T follicular helper cell (primary cell): ENCODE measurements around the gene LRRC53.

ENCODE experiments used
- DNase-seq: peaks from one replicate; pipeline ENCODE4 v3.0.0-alpha.2; 2020; ENCODE audit warnings: low read depth
- total RNA-seq, 2 experiments: gene quantifications; one replicate each; lab custom pipeline; 2026; lab: John Stamatoyannopoulos, UW

The LRRC53 gene
- 0 reads per million in 2 experiments for total RNA-seq

GRCh38 chr1:74512170-74512915 is at the start of gene LRRC53:
Gene LRRC53, minus strand, starts transcription at chr1:74512611. Its CDS starts 29,262 bp downstream, at chr1:74483349.
- DNase-seq, result no peak

- DNase-seq, result no peak
These were observed 37.5 kb upstream of the LRRC53 start for GRCh38 chr1:74549932-74550331.

GRCh38 chr1:74548961-74549750 is 36.7 kb upstream of the LRRC53 start:
- DNase-seq, result no peak

- no peak for DNase-seq
These were observed 33.4 kb upstream of the LRRC53 start for GRCh38 chr1:74545821-74546220.

DNA sequence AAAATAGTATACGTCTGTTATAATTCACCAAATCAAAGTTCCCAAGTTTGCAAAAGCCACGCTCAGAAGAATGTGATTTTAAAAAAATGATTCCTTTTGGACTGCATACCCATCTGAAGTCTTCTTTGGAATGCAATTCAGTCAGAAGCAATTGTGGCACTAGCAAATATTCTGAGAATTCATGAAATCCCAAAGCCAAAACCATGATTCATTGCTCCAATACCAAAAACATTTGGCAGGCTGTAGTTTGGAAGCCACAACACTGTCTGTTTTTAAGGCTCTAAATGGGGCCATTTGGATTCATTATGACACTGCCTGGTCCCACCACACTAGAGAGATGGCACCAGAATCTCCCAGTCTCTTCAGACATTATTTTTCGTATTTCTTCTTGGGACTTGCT is 21.8 kb upstream of the LRRC53 start:
- no peak for DNase-seq

DNA sequence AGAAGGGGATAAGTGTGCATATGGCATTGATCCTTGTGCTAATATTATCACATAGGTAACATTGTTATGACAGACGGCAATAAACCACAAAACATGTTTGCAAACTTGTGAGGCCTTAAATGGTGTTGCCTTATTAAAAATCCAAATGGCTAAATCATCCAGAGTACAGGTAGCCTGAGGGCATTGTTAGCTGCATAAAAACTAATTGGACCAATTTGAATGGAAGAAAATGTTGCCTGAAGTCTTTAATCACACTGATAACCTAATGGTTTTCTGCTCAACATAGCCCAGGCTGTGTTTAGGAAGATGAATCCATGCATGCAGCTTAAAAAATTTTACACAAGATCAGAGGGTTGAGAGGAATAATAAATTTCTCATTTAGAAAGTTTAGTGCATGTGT is 19.4 kb upstream of the LRRC53 start:
- no peak for DNase-seq

DNA sequence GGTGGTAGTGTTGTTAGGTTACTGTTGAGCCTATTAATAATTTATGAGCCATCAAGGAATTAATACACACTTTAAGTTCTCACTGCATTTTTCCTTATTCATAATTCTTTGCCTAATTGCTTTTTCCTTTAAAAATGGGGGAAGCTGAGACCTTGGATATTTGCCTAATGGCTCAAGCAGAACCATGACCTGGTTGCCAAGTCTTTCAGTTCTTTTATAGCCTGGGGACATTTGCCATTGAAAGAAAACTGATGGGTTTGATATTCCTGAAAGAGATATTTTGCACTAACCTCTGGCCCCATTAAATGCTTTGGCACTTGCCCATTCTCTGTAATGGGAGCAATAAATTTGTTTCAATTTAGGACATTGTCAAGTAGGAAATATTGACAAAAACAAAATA is 18.5 kb upstream of the LRRC53 start:
- no peak for DNase-seq

DNA sequence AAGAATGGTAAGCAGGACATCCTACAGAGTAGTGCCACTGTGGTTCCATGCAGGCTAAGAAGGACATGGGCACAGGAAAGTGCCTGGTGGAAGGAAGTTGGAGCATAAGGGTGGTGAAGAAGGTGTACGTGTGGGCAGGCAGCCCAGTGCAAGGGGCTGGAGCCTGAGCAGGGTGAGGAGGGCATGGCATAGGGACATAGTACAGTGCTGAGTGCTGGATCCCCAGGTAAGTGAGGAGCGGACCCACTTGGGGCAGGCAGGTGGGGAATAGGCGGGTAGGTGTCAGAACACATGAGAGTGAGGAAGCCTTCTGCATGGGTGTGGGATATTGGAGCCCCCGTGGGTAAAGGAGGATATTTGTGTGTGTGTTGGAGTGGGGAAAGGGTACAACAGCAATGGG is 15.7 kb upstream of the LRRC53 start:
- no peak for DNase-seq

DNA sequence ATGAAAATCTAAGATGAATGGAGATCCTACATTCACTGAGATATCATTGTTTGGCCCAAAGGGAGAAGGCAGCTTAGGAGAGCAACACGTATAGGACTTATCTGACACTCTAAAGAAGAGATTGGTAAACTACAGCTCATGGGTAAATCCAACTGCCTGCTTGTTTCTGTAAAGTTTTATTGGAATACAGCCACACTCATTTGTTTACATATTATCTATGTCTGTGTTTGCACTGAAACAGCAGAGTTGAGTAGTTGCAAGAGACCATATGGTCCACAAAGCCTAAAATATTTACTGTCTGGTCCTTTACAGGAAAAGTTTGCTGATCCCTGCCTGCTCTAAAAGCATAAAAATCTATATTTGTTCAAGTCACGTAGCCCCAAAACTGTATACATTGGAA is 14.3 kb upstream of the LRRC53 start:
- DNase-seq, result no peak

- no peak for DNase-seq
These were observed 11.6 kb upstream of the LRRC53 start for GRCh38 chr1:74523873-74524480.

GRCh38 chr1:74522148-74522547 is 9.7 kb upstream of the LRRC53 start:
- DNase-seq, result no peak

- no peak for DNase-seq
These were observed 5.2 kb upstream of the LRRC53 start for GRCh38 chr1:74517599-74518051.

DNA sequence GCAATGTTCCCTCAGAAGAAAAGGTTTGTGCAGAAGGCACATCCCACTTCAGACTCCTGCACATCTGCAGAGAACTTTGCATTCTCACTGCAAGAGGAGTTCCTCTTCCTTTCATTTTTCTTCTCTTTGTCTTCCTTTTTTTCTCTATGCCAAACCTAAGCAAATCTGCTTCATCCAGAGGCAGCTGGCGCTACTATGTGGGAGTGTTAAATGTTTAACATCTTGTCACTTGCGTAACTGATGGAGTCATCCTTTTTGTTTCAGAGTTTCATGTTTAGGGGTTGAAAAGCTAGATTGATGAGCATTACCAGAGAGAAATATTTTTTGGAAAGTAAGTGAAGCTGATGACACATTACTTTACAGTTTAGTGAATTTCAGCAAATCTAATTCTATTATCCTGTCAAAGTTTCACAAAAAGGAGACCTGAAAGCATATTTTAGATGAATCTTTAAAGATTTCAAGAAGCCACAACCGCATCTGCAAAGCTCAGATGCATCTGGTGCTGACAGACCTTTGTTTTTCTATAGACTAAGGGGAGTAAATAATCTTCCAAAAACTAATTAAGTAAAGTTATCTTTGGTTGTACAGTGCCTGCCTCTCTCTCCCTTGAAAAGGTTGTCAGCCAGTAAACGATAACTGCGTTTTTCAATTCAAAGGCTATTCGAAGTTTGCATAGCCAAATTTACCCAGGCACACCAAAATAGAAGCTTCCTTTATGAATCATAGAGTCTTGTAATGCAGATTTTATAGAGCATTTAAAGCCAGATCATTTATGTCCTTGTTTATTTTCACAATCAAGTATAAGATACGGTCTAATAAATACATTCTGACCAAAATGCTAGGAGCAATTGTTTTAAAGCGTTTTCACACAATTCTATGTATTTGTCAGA is 1.2 kb upstream of the LRRC53 start:
- DNase-seq, result no peak

- DNase-seq, result no peak
These were observed 4.0 kb downstream of the LRRC53 start for GRCh38 chr1:74508449-74508848.

- DNase-seq, result no peak
These were observed 6.3 kb downstream of the LRRC53 start for GRCh38 chr1:74505928-74506710.

DNA sequence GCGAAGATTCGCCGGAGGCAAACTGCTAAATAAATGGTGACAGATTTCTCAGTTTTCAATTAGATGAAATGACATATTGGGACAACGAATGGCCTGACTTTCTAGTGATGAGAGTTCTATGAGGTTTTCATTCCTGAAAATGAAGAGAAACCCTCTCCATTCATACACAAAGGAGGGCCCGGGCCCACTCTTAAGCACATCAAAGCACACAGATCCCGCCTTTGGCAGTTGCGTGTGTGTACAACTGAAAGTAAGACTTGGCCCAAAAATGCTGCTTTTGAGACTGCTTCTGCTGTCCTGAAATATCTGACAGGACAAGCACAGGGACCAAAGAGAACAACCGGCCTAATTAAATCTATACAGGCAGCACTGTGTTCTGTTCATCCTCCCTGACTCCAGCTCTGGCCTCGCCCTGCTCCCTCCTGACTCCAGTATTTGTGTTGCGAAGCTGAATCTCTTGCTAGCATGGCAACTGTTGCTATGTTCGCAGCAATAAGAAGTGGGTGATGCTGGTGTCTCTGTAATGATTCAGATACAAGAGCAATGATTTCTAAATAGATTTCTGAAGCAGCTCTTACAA is 7.4 kb downstream of the LRRC53 start:
- no peak for DNase-seq

DNA sequence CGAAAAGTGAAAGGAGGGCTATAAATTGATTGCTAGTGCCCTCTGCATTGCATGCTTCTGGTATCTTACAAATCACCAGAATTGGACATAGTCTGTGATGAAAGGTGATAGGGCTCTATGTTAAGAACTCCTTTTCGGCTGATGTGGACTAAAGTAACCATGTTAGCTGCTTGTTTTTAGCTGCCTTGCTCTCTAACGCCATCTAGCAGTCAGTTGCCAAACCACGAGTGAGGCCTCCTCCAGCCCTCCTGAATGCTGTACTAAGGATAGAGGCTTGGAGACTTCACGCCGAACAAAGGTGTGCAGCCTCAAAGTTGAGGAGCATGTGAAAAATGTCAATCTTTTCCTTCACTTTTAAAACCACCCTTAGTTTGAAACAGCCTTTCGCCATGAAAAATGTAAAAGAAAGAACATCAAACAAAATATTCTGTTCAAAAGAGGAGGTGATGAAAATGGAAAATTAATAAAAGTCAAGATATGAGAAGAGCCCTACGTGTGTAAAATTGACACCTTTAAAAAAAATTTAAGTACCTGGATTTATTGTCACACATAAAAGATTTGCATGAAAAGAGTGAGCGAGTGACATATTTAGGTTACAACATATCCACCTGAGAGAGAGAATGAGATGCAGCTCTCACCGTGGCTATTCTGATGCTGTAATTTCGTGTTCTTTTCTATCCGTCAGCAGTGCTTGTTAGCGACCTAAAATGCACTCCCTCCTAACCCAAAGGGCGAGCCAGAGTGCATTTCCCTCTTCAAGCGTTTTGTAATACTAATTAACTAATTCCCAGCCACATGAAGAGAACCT is 8.1 kb downstream of the LRRC53 start:
- DNase-seq, result peak; percentile 3

DNA sequence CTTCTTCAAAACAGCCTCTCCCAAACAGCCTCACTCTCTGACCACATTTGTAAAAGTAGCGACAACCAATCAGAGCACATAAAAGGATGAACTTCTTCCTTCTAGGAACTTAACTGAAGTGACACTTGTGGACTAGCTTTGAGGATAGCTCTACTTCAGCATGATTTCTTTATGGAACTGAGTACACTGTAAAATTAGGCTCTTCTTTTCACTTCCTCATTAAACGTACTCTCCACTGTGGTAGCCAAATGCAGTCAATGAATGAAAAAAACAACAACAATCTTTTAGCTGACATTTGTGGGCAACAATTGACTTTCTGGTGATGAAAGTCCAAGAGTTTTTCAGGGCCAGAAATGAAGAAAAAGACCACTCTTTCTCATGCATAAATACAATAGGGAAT is 9.6 kb downstream of the LRRC53 start:
- DNase-seq, result no peak

GRCh38 chr1:74502432-74502831 is 10.0 kb downstream of the LRRC53 start:
- DNase-seq, result no peak

- no peak for DNase-seq
These were observed 13.5 kb downstream of the LRRC53 start for GRCh38 chr1:74498901-74499300.
